ENCODE results near the gene SETD1B. TPM values are rescaled to one million over a fixed set of nuclear protein-coding genes. Genes with fewer than 3 reads are reported as not detected.
A peak's percentile ranks its signal among the peaks of the same experiment; 100 is the strongest.
"Not testable (repeated sequence)": the region's sequence is repeated elsewhere in the genome, so short reads cannot be mapped to it uniquely, and the experiment has no call there.

Gene SETD1B
- polyA plus RNA-seq, 4 donors = 13.6 to 17.3 (median 15.6) TPM

DNA sequence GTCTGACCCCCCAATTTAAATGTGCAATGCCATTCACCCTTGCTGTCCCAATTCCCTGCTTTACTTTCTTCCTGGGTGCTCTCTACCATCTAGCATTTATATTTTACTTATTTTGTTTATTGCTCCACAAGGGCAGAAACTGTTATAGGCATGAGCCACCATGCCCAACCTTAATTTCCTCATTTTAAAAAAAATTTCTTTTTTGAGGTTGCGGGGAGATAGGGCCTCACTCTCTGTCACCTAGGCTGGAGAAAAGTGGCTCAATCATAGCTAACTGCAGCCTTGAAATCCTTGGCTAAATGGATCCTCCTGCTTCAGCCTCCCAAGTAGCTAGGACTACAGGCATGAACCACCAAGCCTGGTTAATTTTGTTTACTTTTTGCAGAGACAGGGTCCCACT is 41.9 kb downstream of the SETD1B start:
- DNase-seq (ENCODE audit: low read depth in 4 of 4, low spot score in 3 of 4) = no peak

DNA sequence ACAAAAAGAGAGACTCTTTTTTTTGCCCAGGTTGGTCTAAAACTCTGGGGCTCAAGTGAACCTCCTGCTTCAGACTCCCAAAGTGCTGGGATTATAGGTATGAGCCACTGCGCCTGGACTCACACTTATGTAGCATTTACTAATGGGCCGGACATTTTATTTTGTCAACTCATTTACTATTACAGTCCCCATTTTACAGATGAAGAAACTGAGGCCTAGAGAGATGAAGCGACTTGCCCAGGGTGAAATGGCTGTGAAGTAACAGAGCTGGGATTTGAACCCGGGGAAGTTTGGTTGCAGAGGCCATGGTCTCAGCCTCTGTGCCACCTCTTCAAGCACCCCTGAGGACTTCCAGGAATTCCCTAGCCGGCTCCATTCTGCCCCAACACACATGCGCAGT is 45.4 kb downstream of the SETD1B start:
- DNase-seq (ENCODE audit: low read depth in 4 of 4, low spot score in 3 of 4) = no peak

DNA sequence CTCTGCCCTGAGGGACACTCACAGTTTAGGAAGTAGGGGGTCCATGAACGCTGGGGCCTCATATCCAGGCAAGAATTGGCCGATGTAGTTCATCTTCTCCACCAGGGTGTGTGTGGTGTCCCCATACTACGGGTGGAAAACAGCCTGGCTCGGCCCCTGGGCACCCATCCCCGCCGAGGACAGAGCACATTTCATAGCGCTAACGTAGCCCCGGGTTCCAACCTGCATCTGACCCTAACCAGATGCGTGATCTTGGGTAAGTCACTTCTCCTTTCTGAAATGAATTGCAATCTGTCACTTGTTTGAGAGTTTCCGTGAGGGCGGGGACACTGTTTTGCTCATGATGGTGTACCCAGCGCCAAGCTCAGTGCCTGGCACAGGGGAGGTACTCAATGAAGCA is 45.9 kb downstream of the SETD1B start:
- no peak for DNase-seq (ENCODE audit: low read depth in 4 of 4, low spot score in 3 of 4)

DNA sequence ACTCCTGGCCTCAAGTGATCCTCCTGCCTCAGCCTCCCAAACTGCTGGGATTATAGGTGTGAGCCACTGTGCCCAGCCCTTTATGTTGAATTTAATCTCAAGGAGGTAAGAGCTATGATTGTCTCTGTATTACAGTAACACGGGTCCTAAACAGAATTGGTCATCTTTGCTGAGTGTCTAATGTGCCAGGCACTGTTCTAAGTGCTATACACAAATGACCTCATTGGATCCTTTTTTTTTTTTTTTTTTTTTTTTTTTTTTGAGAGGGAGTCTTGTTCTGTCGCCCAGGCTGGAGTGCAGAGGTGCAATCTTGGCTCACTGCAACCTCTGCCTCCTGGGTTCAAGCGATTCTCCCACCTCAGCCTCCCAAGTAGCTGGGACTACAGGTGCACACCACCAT is 48.6 kb downstream of the SETD1B start:
- DNase-seq (ENCODE audit: low read depth in 4 of 4, low spot score in 3 of 4) = not testable (repeated sequence)

DNA sequence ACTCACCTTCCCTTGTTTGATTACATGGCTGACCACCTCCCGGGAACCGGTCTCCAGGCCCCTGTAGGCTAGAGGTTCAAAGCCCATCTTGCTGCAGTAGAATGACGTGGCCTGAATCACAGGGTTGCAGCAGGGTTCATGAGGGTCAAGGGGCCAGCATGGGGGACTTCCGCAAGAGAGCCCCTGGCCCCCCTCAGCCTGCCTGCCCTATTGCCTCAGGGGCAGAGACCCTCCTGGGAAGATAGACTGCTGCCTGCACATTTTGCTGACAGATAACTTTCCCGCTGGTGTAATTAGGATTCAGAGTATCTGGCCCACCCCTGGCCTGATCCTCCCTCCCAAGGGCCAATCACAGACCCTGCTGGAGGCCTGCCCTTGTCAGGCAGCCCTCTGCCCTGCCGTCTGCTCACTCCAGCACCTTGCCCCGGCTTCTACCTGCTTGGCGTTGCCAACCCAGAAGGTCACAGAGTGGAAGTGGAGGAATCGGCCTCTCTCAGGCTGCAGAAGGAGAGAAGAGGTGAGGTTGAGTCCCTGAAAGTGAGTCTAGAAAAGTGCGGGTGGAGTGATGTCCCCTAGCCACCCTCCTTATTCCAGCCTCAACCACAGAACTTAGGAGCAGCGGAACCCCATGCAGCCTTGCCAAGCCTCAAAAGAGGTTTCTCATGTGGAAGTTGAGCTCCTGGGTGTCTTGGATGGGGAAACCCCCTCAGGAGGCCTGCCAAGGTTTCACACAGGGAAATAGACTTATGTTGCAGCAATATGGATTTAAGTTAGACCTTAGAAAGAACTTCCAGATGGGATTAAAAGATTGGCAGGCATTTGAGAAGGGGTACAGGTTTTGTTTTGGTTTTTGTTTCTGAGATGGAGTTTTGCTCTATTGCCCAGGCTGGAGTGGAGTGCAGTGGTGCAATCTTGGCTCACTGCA is 53.8 kb downstream of the SETD1B start:
- no peak for DNase-seq (ENCODE audit: low read depth in 4 of 4, low spot score in 3 of 4)

DNA sequence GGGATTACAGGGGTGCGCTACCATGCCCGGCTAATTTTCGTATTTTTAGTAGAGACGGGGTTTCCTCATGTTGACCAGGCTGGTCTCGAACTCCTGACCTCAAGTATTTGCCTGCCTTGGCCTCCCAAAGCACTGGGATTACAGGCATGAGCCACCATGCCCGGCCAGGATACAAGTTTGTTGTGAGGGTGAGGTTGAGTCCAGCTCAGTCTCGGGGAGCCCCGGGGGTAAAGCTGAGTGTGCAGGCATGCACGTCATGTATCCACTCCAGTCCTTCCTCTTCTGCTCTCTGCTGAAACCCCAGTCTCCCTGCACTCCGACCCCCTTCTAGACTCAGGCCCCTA is 54.5 kb downstream of the SETD1B start:
- DNase-seq (ENCODE audit: low read depth in 4 of 4, low spot score in 3 of 4) = no peak

DNA sequence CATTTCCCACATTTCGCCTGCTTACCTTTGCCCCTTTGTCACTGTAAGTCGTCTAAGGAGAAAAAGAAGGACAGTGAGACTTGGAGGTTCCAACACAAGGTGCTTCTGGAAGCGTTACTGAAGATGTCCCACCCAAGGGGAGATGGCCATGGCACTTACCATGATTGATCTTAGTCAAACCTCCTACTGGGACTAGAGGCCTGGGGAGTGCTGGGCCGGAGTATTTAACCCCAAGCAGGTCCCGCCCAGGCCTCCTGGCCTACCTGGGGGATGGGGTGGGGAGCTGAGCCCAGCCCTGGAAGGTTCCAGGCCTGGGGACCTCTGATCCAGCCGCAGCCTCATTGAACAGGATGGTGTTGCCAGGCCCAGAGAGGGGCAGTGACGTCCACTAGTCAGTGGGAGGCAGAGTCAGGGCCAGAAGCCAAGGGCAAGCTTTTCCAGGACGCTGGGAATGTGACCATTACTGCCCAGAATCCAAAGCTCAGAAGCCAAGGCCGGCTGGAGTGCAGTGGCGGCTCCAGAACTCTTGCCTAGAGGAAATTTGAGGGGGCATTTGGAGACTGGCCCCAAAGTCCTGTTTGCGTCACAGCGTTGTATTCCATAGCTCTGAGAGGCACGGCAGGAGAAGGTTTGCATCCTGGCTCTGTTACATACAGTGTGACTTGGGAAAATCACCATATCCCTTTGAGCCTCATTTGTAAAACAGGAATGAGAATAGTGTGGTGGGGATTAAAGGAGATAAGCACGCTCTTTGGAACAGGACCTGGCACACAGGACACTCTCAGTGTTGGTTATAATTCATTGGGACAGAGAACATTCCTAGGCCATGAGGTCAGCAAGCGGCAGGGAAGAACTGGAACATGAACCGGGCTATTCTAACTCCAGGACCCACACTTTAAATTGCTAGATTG is 55.1 kb downstream of the SETD1B start, which contains the start of gene HPD:
TSS of gene HPD (minus strand) at position 198 of the 911 bp plus-strand sequence. CDS start at position 162, 36 bp downstream.
- DNase-seq (ENCODE audit: low read depth in 4 of 4, low spot score in 3 of 4) = no peak

DNA sequence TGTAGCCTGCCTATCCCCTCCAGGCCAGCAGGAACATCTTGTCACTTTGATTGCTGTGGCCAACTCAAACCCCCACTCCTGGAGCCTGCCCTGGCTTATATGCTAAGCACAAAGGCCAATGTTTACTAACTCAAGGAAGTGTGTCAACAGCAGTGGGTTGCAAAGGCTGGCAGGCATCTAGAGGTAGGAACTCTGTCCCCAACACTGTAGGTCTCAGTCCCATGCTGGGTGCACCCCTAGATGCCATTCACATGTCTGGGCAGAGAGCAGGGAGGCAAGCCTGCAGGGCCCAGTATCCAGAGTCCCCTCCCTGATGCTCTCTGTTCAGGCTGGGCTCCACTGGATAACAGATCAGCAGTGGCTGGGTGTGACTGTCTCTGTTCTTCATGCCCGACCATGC is 56.4 kb downstream of the SETD1B start:
- no peak for DNase-seq (ENCODE audit: low read depth in 4 of 4, low spot score in 3 of 4)

DNA sequence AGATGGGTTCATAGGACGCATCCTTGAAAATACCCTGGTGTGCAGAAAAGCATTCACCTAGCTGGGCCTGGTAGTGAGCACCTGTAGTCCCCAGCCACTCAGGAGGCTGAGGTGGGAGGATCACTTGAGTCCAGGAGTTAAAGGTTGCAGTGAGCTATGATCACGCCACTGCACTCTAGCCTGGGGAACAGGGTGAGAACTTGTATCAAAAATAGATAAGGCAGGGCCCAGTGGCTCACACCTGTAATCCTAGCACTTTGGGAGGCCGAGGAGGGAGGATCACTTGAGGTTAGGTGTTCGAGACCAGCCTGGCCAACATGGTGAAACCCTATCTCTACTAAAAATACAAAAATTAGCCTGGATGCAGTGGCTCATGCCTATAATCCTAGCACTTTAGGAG is 56.9 kb downstream of the SETD1B start:
- not testable (repeated sequence) for DNase-seq (ENCODE audit: low read depth in 4 of 4, low spot score in 3 of 4)

DNA sequence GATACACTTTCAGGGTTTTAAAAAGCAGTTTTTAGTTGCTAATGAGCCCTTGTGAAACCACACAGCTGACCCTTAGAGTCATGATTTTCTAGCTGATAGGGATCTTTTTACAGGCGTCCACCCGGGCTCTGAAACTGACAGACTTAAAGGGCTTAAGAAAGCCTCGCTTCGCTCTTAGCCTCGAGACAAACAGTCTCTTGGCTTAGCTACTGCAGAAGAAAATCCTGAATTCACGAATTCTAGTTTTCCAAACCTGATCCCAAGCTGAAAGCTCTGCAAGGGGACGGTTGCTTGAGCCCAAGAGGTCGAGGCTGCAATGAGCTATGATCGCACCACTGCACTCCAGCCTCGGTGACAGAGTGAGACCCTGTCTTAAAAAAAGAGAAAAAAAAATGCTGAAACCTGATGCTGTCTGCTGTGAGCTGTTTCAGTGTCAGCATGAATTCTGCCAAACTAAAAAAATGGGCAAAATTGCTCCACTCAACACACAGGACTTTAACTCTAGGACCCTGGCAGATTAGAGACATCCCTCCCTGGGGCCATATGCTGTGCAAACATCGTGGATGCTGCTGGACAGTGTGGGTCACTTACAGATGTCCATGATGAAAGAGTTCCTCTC is 57.9 kb downstream of the SETD1B start:
- no peak for DNase-seq (ENCODE audit: low read depth in 4 of 4, low spot score in 3 of 4)

DNA sequence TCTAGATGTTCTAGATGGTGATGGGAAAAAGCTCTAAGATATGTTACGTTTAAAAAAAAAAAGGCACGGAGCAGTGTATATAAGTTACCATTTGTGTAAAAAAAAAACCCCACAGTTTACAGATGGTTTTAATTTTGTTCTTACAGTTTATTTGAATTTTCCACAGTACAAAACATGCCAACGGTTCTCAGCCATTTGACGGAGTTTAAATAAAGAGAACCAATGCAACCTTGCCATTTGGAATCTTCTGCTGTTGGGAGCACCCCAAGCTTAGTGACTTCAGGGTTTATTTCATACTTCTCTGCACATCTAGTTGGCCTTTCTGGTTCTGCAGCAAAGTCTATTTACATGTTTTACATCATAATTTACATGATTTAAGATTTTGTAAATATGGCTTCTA is 62.5 kb downstream of the SETD1B start:
- DNase-seq (ENCODE audit: low read depth in 4 of 4, low spot score in 3 of 4) = no peak

DNA sequence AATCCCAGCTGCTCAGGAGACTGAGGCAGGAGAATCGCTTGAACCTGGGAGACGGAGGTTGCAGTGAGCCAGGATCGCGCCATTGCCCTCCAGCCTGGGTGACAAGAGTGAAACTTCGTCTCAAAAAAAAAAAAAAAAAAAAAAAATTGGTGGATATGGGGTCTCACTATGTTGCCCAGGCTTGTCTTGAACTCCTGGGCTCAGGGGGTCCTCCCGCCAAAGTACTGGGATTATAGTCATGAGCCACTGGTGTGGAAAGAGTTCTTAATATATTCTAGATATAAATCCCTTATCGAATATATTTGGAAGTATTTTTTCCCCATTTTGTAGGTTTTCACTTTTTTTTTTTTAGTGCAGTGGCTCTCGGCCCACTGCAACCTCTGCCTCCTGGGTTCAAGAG is 65.4 kb downstream of the SETD1B start:
- DNase-seq (ENCODE audit: low read depth in 4 of 4, low spot score in 3 of 4) = not testable (repeated sequence)

DNA sequence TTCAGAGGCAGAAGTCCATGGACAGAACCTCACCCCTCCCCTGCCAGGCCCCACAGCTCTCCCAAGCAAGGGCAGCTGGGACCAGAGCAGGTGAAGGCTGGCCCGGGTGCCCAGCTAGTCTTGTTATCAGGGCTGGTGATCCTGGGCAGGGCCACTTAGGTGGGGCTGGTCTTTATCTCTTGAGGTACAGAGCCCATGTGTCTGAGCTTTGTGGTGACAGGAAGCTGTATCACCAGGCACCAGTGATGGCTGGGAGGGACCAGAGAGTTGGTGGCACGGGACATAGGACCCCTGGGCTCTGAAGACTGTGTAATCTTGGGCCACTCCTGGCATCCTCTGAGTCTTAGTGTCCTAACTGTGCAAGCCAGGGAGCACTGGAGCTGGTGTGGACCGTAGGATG is 67.7 kb downstream of the SETD1B start:
- DNase-seq (ENCODE audit: low read depth in 4 of 4, low spot score in 3 of 4) = no peak

DNA sequence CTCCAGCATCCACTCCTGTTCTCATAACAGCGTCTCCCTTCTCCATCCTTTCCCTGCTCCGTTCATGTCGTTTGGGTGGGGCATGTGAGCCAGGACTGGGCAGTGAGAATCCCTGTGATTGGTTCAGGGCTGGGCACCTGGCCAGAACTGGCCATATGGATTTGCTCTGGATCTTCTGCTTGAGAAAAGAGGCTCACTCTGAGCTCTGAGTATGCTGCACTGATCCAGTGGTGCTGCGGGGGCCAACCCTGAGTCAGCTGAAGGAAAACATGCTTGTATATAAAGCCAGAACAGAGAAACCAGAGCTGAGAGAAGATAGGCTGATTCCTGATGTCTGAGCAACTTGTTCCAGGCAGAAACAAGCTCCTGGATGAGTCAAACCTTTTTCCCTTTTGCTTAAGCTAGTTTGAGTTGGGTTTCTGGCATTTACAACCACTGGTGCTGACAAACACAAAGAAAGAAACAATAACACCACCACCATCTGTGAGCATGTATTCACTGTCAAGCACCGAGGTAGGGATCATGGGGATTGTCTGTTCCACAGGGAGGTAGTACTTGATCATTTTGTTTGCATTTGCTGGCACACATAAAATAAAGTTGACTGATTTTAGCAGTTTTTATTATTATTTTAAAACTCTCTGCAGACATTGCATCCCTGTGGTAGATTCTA is 68.9 kb downstream of the SETD1B start:
- DNase-seq (ENCODE audit: low read depth in 4 of 4, low spot score in 3 of 4) = peak in 2 of 4 donors; percentile 48 to 54

DNA sequence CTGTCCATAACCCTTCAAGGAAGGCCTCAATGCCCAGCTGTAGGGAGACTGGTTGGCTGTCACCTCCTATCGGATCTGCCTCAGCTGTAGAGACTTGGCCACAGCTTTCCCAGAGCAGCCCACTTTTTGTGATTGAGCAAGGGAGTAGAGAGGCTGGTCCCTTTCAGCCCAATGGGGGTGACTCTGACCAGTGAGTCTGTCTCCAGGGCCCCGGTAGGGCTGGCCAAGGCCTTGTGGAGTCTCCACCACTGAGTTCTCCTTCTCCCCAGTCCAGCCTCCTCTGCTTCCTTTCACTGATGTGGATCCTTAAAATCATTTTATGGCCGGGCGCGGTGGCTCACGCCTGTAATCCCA is 69.4 kb downstream of the SETD1B start:
- DNase-seq (ENCODE audit: low read depth in 4 of 4, low spot score in 3 of 4) = no peak

DNA sequence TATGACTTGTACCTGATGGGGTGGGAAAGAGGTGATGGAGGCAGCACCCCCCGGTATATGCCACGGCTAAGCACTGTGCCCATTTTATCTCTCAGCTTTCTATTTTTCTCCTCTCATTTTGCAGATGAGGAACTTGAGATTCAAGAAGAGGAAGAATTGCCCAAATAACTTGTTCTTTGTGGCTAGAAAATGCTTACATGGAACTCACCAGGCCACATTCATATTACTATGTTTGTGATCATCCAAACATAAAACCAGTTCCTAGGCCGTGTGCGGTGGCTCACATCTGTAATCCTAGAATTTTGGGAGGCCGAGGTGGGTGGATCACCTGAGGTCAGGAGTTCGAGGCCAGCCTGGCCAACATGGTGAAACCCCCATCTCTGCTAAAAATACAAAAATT is 70.3 kb downstream of the SETD1B start:
- DNase-seq (ENCODE audit: low read depth in 4 of 4, low spot score in 3 of 4) = no peak

DNA sequence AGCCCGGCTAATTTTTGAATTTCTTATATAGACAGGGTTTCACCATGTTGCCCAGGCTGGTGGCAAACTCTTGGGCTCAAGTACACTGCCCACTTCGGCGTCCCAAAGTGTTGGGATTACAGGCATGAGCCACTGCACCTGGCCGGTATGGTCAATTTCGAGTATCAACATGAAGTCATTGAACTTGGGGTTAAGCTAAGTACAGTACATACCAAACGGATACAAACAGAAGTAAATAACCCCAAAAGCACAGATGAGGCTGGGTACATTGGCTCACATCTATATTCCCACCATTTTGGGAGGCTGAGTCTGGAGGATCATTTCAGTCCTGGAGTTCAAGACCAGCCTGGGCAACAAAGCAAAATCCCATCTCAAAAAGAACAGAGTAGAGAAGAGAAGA is 71.8 kb downstream of the SETD1B start:
- DNase-seq (ENCODE audit: low read depth in 4 of 4, low spot score in 3 of 4) = no peak

DNA sequence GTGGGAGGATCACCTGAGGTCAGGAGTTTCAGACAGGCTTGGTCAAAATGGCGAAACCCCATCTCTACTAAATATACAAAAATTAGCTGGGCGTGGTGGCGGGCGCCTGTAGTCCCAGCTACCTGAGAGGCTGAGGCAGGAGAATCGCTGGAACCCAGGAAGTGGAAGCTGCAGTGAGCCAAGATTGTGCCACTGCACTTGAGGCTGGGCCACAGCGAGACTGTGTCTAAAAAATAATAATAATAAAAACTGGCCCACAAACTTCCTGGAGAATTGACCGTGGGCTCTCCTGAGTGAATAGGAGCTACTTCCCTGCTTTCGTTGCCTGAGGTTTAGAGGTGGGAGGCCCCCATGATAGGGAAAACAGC is 72.3 kb downstream of the SETD1B start:
- not testable (repeated sequence) for DNase-seq (ENCODE audit: low read depth in 4 of 4, low spot score in 3 of 4)

All from right renal pelvis (tissue), 4 donors.